Stimulated activated CD4-positive, alpha-beta T cell treated with anti-CD3 and anti-CD28 coated beads, Interleukin-4, amount 100 ng/mL, for 48 hours (primary cell): ENCODE measurements around the gene RYK.
A peak's percentile ranks its signal among the peaks of the same experiment; 100 is the strongest.
"Not testable (repeated sequence)": the region's sequence is repeated elsewhere in the genome, so short reads cannot be mapped to it uniquely, and the experiment has no call there.

Source experiments
- DNase-seq, 2 donors: peaks; one replicate each; pipeline ENCODE4 v3.0.0-alpha.2; 2020; ENCODE audit warnings: low read depth in 2 of 2

Gene RYK

DNA sequence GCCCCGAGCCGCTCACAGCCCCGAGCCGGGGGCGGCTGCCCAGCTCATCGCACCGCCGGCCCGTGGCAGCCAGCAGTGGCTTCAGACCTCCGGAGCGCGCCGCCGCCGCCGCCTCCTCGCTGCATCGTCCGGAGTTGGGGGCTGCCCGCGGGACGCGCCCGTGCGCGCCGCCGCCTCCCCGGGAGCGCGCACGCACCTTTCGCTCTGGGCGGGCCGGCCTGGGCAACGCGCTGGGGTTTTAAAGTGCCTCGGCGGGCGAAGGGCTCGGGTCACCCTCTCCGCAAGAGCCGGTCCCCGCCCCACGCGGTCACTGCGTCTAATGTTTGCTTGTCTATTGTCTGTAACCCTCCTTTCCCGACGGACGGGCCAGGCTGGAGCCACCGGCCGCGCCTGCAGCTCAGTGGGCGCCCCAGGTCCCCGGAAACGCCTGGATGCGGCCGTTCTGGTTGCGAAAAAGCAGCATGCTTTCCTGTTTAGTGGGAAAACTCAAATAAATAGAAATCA lies at the start of gene RYK:
TSS of gene RYK (minus strand) at position 143 of the 504 bp plus-strand sequence. CDS start 205 bp downstream, outside the sequence.
- peak; percentile 58 to 68 for DNase-seq

DNA sequence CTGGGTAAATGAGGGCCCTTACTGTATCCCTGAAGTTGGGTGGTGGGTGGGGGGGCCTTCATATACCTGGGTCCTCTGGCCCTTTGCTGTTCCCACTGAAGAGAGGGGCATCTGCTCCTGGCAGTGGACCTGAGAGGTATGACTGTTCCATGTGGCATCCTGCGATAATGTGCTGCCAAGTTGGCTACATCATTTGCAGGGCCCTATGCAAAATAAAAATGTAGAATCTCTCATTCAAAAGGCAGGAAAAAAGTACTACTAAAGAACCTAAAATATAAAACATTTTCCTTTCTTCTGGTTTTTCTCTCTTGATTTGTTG lies 49.2 kb upstream of the RYK start:
- DNase-seq = no peak

GRCh38 chr3:134299185-134299887 lies 48.7 kb upstream of the RYK start:
- no peak for DNase-seq

GRCh38 chr3:134298249-134298648 lies 47.6 kb upstream of the RYK start:
- no peak for DNase-seq

- DNase-seq = no peak
Observed at GRCh38 chr3:134296616-134297015, 46.0 kb upstream of the RYK start.

- DNase-seq = no peak
Observed at GRCh38 chr3:134295930-134296329, 45.3 kb upstream of the RYK start.

DNA sequence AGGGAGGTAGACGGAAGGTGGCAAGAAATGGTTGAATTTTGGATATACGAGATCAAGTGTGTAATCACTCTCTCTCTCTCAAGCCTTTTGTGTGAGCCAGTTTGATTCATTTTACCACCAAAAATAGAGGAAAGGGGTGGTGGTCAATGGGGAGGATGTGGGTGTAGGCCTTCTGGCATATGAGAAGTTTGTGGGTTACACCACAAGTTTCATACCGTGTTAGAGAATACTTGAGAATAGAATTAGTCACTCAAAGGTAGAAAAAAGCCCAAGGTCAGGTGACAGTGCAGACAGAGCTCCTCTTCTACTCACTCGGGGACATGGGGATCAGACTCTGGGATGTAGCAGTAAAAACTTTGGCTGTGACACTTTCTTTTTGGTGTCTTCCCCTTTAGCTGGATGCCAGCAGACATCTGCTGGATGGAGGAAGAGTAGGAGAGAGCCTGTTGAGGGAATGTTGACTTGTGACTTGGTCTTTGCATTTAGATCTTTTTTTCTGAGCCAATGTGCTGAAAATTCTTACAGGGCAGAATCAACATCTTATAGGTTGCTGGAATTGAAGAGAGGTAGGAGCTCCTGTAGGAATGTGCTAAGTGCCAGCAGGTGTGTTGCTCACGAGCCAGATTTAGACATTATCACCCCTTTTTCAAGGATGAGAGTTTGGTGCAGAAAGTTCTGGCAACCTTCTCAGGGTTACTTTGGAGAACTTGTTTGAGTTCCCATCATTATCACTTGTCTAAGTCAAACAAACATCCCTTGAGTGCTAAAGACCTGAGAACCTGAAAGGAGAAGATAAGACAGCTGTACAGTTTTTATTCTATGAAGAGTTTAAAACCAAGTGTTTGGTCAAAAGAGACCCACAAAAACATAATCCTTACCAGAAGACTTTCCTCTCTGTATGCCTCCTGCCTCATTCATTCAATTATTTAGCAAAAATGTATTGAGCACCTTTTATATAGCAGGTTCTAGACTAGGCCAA lies 43.9 kb upstream of the RYK start:
- peak; percentile 21 to 55 for DNase-seq

DNA sequence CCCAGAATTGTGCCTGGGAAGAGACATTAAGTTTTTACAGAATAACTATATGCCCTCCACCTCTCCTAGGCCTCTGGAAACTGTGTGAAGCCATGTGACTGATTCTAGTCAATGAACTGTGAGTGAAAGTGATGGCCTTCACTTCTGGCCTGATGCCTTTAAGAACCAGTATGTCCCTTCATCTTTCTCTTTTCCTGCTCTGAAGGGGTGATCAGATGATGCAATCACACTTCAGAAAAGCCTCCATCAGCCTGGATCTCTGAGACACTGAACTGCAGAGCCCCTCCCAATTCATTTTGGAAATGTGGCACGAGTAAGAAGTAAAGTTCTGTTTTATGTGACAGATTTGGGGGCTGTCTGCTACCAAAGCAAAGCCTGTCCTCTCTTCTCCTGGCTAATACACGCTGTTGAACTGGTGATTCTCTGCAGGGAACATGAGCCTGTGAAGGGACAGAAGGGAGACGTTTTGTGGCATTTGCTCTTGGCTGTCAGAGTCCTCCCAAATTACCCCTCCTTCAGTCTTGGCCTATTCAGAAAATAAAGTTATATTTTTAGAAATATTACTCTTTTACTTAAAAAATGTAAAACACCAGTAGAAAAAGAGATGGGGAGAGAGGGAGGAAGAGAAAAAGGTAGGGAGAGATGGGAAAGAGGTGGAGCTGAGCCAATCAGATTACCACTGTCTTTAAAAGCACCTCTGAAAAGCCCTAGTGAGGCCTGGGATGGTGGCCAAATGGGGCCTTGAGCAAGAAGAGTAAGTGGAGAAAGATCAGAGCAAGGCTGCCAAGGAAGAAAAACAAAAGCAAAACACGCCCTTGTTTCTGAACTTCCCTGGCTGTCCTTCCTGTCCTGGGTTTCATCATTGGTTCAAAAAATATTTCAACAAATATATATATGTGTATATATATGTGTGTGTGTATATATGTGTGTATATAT lies 40.9 kb upstream of the RYK start:
- DNase-seq = no peak

GRCh38 chr3:134287512-134287911 lies 36.9 kb upstream of the RYK start:
- DNase-seq = no peak

DNA sequence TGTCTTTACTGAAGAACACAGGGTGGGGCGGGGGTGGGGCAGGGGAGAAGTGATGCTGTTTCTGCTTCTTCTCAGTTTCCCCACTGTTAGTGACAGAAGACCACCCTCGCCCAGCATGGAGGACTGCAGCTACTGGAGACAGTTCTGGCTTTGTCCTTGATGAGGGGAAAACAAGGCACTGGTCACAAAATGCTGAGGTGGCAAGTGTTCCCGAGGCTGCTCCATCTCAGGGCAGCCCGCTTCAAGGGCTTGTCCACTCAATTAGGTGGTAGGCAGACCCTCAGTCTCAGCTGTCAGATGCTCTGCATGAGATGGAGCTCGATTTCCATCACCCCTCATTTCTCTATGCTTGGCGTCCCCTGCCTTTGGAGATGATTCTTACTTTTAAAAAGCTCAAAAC lies 33.8 kb upstream of the RYK start:
- DNase-seq = no peak

DNA sequence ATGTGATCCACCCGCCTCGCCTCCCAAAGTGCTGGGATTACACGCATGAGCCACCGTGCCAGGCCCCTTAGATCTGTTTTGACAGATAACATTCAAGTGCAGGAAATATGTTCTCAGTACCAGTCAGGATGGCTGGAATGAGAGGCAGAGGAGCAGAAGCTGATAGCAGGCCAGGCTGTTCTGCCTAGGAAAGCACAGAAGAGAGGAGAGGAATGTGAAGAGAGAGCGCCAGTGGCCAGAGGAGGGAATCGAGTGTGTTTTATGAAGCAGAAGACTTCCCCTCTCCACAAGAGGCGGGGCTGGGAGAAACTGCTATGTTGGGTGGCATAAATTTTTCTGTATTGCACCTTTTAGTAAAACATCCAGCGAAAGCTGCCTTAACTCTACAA lies 32.0 kb upstream of the RYK start:
- DNase-seq = no peak

- no peak for DNase-seq
Observed at GRCh38 chr3:134281912-134282658, 31.4 kb upstream of the RYK start.

- DNase-seq = no peak
Observed at GRCh38 chr3:134279466-134279865, 28.8 kb upstream of the RYK start.

- DNase-seq = no peak
Observed at GRCh38 chr3:134277066-134277660, 26.5 kb upstream of the RYK start.

DNA sequence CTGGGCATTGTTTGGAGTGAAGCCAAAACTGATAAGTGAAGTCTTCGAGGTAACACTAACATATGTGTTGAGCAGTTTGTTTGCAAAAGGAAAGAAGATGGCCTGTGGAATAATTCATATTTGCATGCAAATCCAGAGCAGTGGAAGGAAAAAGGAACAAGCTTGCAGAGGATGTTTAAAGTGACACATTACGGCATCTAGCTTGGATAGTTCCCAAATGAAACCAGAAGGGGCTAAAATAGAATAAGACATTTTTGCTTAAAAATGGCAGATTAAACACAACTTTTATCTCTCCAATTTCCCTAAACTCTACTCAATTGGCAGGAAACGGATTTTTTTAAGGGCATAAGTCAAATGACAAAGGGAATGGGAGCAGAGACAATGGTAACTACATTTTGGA lies 25.4 kb upstream of the RYK start:
- DNase-seq = no peak

- DNase-seq = not testable (repeated sequence)
Observed at GRCh38 chr3:134275110-134275509, 24.5 kb upstream of the RYK start.

DNA sequence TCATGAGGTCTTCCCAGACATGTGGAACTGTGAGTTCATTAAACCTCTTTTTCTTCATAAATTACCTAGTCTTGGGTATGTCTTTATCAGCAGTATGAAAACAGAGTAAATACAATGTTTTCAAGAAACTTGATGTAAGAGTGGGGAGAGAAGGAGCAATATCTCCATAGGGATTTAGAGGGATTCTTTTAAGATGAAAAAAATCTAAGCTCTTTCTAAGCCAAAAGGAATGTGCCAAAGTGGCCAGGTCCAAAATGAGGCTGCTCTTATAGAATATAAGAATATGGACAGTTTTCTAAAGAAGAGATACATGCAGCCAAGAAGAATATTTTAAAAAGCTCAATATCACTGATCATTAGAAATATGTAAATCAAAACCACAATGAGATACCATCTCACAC lies 23.9 kb upstream of the RYK start:
- DNase-seq = no peak

GRCh38 chr3:134267996-134268395 lies 17.3 kb upstream of the RYK start:
- DNase-seq = no peak

DNA sequence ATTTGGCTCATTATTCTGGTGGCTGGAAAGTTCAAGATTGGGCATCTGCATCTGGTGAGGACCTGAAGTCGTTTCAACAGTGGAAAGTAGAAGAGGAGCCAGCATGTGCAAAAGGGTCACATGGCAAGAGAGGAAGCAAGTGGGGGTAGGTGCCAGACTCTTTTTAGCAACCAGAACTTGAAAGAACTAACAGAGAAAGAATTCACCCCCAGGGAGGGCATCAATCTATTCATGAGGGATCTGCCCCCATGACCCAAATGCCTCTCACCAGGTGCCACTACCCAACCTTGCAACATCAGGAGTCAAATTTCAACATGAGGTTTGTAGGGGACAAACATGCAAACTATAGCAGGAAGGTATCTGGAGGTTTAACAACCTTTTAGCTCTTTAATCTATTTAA lies 10.3 kb upstream of the RYK start:
- no peak for DNase-seq

DNA sequence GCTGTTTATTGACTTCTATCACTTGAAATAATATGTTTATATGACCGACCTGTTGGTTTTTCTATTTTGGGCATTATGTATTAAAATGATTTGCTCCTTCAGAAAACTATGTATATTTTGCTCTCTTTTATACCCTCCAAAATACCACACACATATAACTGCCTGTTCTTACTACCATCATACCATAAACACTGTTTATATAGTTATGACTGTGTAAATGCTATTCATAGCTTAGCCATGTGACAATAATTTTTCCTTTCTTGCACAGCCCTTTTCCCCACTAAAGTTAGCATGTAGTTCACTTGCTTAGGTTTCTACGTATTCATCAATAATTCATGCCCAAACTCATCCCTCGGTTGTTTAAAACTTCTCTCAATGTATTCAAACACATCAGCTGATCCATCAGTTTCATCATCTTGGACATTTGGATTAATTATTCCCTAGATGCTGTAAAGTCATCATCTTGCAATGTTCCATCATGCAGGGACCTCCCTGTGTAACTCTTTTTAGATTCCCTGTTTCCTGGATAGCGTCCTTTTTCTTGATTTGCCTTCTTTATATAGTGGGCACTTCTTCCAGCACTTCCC lies 8.2 kb upstream of the RYK start:
- no peak for DNase-seq
